Urinary bladder (tissue), 4 donors: ENCODE data around the gene IVNS1ABP. TPM values are rescaled to one million over a fixed set of nuclear protein-coding genes. Genes with fewer than 3 reads are reported as not detected.
"Not testable (repeated sequence)": the region's sequence is repeated elsewhere in the genome, so short reads cannot be mapped to it uniquely, and the experiment has no call there.

Source experiments
- DNase-seq: peaks from one replicate; pipeline ENCODE4 v3.0.0-alpha.2; 2015; ENCODE audit errors: extremely low spot score
- H3K27ac ChIP-seq: one replicate; pipeline ENCODE4 v1.5.1; 2013; ENCODE audit warnings: low read depth, mild to moderate bottlenecking, moderate library complexity
- H3K36me3 ChIP-seq: one replicate; pipeline ENCODE4 v1.6.1; 2013; ENCODE audit warnings: mild to moderate bottlenecking, moderate library complexity; ENCODE audit not compliant: insufficient read depth
- H3K4me1 ChIP-seq: one replicate; pipeline ENCODE4 v1.6.1; 2013; ENCODE audit warnings: mild to moderate bottlenecking, moderate library complexity; ENCODE audit not compliant: insufficient read depth
- H3K4me3 ChIP-seq: one replicate; pipeline ENCODE4 v1.5.1; 2013; ENCODE audit warnings: low read depth, low read length
- WGBS: extraction: QIAGEN DNeasy Blood & Tissue Kit; methylation state at CpG from one replicate; pipeline ENCODE4 v1.1.7; 2013; 5-methylcytosine and 5-hydroxymethylcytosine counted together
- polyA plus RNA-seq: library from polyadenylated mRNA; stranded (reverse); fragments of 200-250 nt; gene quantifications from one replicate; pipeline ENCODE4 v1.2.3, GENCODE V29; 2013
- small RNA-seq: library from RNA; depleted of rRNA; stranded (forward); fragments of <200 nt; gene quantifications from one replicate; pipeline ENCODE3, GENCODE V24; 2014
- total RNA-seq: library from RNA; depleted of rRNA; stranded (reverse); fragments of >200 nt; gene quantifications from one replicate; pipeline ENCODE4 v1.2.3, GENCODE V29; 2014
- donor health status: healthy with polysubstance abuse.
- donor health status: healthy.

Gene IVNS1ABP
- total and polyA plus RNA-seq, 2 donors, result 29.3 to 121 TPM

DNA sequence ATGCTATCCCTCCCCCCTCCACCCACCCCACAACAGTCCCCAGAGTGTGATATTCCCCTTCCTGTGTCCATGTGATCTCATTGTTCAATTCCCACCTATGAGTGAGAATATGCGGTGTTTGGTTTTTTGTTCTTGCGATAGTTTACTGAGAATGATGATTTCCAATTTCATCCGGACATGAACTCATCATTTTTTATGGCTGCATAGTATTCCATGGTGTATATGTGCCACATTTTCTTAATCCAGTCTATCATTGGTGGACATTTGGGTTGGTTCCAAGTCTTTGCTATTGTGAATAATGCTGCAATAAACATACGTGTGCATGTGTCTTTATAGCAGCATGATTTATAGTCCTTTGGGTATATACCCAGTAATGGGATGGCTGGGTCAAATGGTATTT, 65.1 kb downstream of the IVNS1ABP start:
- not testable (repeated sequence) for DNase-seq, H3K27ac ChIP-seq, H3K4me1 ChIP-seq, H3K4me3 ChIP-seq, H3K36me3 ChIP-seq
- WGBS, result 98% methylated on average over 3 of the region's 4 CpGs

GRCh38 chr1:185250063-185250462, 67.0 kb downstream of the IVNS1ABP start:
- no peaks in the 10 kb centered on the region for H3K36me3 ChIP-seq
- no peaks in the 10 kb centered on the region for H3K4me1 ChIP-seq
- 90% methylated on average over 4 of the region's 4 CpGs for WGBS
- DNase-seq, result no peak
- no peak overlapping the region for H3K27ac ChIP-seq
- H3K4me3 ChIP-seq, result no peak overlapping the region

DNA sequence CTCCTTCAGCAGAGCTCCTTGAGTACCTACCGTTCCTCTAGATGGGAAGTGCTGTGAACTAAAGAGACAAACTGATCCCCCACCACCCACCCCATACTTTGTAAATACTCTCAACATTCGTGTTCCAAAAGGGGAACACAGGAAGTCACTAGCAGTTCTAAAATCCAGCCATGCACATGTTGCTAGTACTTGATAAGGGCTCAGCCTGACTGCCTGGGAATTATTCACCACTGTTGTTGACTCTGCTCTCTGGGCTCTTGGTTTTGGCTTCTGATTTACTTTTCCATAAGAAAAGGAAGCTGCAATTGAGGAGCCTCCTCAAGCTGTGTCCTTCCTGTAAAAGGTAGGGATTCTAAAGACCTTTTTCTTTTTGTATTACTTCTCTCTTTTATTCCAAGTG, 67.5 kb downstream of the IVNS1ABP start:
- Histone ChIP-seq H3K4me1 (no peaks in the 10 kb centered on the region), H3K4me3 (no peak overlapping the region), H3K36me3 (no peaks in the 10 kb centered on the region), H3K27ac (no peak overlapping the region)
- 58% methylated on average over 2 of the region's 2 CpGs for WGBS
- no peak for DNase-seq

Small RNA genes within 50 kb of the gene (small RNA-seq; reads per million reads assigned to genes)
- gene RF00019, result not detected

Other genes starting within 250 kb of the IVNS1ABP start
- 33.1 TPM for gene TRMT1L, start 160.3 kb downstream of the IVNS1ABP start, total RNA-seq
- 14.1 TPM for gene TRMT1L, start 160.3 kb downstream of the IVNS1ABP start, polyA plus RNA-seq
- gene SWT1, start 160.1 kb downstream of the IVNS1ABP start, total RNA-seq, result 24.6 TPM
- gene SWT1, start 160.1 kb downstream of the IVNS1ABP start, polyA plus RNA-seq, result 3.9 TPM